K562 (cell line): ENCODE data around the gene COQ7.

Source experiments
- NR2C2 ChIP-seq, 2 experiments: fragments of 200-800 bp in 1 of 2; sonication (Bioruptor generic) in 1 of 2; sonication (generic) in 1 of 2; formaldehyde crosslinking in 1 of 2; IDR thresholded peaks; 2 replicates each; pipeline versions ENCODE4 v1.6.1 to v1.8.0; 2016 to 2022; ENCODE audit warnings: mild to moderate bottlenecking in 1 of 2, missing compliant biosample characterization in 1 of 2, missing genetic modification characterization in 1 of 2, missing genetic modification reagents in 1 of 2
- RFX5 ChIP-seq: IDR thresholded peaks from 2 replicates; pipeline ENCODE4 v1.6.1; 2011; ENCODE audit warnings: low read depth, mild to moderate bottlenecking, improper control_type of control experiment, low read length
- ZNF780A ChIP-seq: fragments of 250-450 bp; sonication (Bioruptor Pico); IDR thresholded peaks from 2 replicates; pipeline ENCODE4 v1.5.0; 2021; ENCODE audit warnings: mild to moderate bottlenecking

- TF ChIP-seq RFX5 (no peak), ZNF780A (CRISPR knock-in tag) (no peak), NR2C2 (CRISPR knock-in tag; IDR thresholded peaks at IDR 0.05) (no peak), NR2C2 (tag; IDR thresholded peaks at IDR 0.05) (no peak)
Observed at GRCh38 chr16:19033761-19034160, 33.7 kb upstream of the COQ7 start.
